Erythroblast (primary cell): ENCODE data around the gene SORCS3.
"Not testable (repeated sequence)": the region's sequence is repeated elsewhere in the genome, so short reads cannot be mapped to it uniquely, and the experiment has no call there.

ENCODE experiments used
- DNase-seq, 2 experiments: peaks; one replicate each; lab custom pipeline; 2025; lab: John Stamatoyannopoulos, UW
- GATA1 ChIP-seq: IDR thresholded peaks from 2 replicates; pipeline ENCODE4 v1.6.1; 2011; ENCODE audit warnings: low read depth, mild to moderate bottlenecking, control low read depth, low read length, moderate library complexity
- POLR2A ChIP-seq: IDR thresholded peaks from 2 replicates; pipeline ENCODE4 v1.6.1; 2011; ENCODE audit warnings: mild to moderate bottlenecking, low read length

SORCS3 gene

GRCh38 chr10:104689547-104689946 is 48.5 kb downstream of the SORCS3 start:
- no peak for DNase-seq
- TF ChIP-seq GATA1 (no peak), POLR2A (no peak)

- DNase-seq = no peak
- no peak for TF ChIP-seq POLR2A
- no peak for TF ChIP-seq GATA1
Observed at GRCh38 chr10:104690101-104690500, 49.0 kb downstream of the SORCS3 start.

GRCh38 chr10:104690959-104691358 is 49.9 kb downstream of the SORCS3 start:
- DNase-seq = no peak
- TF ChIP-seq POLR2A (no peak), GATA1 (no peak)

GRCh38 chr10:104694074-104694473 is 53.0 kb downstream of the SORCS3 start:
- no peak for DNase-seq
- TF ChIP-seq GATA1 (no peak), POLR2A (no peak)

- not testable (repeated sequence) for DNase-seq
Observed at GRCh38 chr10:104703262-104703661, 62.2 kb downstream of the SORCS3 start.

GRCh38 chr10:104706886-104707285 is 65.8 kb downstream of the SORCS3 start:
- no peak for TF ChIP-seq POLR2A
- TF ChIP-seq GATA1 = no peak
- DNase-seq = no peak

- no peak for TF ChIP-seq POLR2A
- no peak for TF ChIP-seq GATA1
- no peak for DNase-seq
Observed at GRCh38 chr10:104707602-104708459, 66.7 kb downstream of the SORCS3 start.

GRCh38 chr10:104711302-104711721 is 70.2 kb downstream of the SORCS3 start:
- DNase-seq = no peak
- TF ChIP-seq GATA1 (no peak), POLR2A (no peak)

- not testable (repeated sequence) for DNase-seq
Observed at GRCh38 chr10:104730593-104730992, 89.5 kb downstream of the SORCS3 start.

GRCh38 chr10:104731192-104731591 is 90.1 kb downstream of the SORCS3 start:
- TF ChIP-seq GATA1 = no peak
- no peak for TF ChIP-seq POLR2A
- no peak for DNase-seq

- TF ChIP-seq POLR2A (no peak), GATA1 (no peak)
- no peak for DNase-seq
Observed at GRCh38 chr10:104732222-104732621, 91.1 kb downstream of the SORCS3 start.

- TF ChIP-seq GATA1 (no peak), POLR2A (no peak)
- no peak for DNase-seq
Observed at GRCh38 chr10:104734433-104734832, 93.3 kb downstream of the SORCS3 start.

GRCh38 chr10:104735036-104735756 is 94.1 kb downstream of the SORCS3 start:
- TF ChIP-seq POLR2A (no peak), GATA1 (no peak)
- DNase-seq = no peak

- no peak for DNase-seq
- TF ChIP-seq GATA1 (no peak), POLR2A (no peak)
Observed at GRCh38 chr10:104735757-104736391, 94.8 kb downstream of the SORCS3 start.

- TF ChIP-seq GATA1 = no peak
- no peak for TF ChIP-seq POLR2A
- no peak for DNase-seq
Observed at GRCh38 chr10:104741127-104741526, 100.0 kb downstream of the SORCS3 start.
